H4 (cell line): ENCODE results near the gene LRRC37B. TPM values are rescaled to one million over a fixed set of nuclear protein-coding genes. Genes with fewer than 3 reads are reported as not detected.
"Not testable (repeated sequence)": the region's sequence is repeated elsewhere in the genome, so short reads cannot be mapped to it uniquely, and the experiment has no call there.

Experiments
- DNase-seq: peaks from one replicate; pipeline ENCODE4 v3.0.0-alpha.2; 2015; ENCODE audit warnings: low spot score
- total RNA-seq: library from RNA; depleted of rRNA; stranded (reverse); fragments of >200 nt; shearing (Covaris generic); gene quantifications from 2 replicates; pipeline ENCODE4 v1.2.3, GENCODE V29; 2014; rRNA removed

Gene LRRC37B
- total RNA-seq, 1 experiment from 2014 or later = 7.9 TPM

DNA sequence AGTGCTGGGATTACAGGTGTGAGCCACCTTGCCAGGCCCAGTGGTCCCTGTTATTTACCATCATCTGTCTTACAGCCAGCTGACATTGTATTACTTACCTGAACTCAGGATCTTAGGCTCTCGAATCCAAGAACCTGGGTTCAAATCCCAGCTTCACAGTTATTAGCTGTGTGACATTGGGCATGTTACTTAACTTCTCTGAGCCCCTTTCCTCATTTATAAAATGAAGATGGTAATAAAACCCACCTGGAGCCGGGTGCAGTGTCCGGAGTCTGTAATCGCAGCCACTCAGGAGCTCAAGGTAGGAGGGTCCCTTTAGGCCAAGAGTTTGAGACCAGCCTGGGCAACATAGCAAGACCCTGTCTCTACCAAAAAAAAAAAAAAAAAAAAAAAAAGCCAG lies 79.7 kb downstream of the LRRC37B start:
- not testable (repeated sequence) for DNase-seq

DNA sequence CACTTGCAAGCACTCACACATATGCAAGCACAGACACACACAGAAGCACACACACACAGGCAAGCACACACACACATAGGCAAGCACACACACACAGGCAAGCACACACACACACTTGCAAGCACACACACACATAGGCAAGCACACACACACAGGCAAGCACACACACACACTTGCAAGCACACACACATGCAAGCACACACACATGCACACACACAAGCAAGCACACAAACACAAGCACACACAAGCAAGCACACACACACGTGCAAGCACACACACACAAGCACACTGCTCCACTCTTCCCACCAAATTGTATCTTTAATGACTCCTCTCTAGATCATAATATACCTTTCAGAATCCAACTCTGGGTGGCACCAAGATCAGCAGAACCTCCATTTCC lies 84.9 kb downstream of the LRRC37B start:
- DNase-seq = not testable (repeated sequence)

DNA sequence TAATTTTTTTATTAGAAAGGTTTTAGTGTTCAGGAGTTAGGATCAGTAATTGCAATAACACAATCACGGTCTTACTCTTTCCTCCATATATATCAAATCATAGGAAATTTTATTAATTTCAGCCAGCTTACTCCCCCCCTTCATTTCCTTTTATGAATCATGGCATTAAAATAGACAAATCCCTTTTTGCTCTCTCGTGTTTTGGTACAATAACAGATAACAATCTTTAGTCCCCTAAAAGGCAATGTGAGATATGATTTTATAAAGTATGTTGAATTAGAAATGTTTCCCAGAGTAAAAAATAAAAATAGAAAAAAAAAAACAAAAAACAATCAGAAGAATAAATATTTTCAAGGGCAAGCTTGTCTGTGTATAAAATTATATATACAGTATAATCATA lies 92.5 kb downstream of the LRRC37B start:
- no peak for DNase-seq

DNA sequence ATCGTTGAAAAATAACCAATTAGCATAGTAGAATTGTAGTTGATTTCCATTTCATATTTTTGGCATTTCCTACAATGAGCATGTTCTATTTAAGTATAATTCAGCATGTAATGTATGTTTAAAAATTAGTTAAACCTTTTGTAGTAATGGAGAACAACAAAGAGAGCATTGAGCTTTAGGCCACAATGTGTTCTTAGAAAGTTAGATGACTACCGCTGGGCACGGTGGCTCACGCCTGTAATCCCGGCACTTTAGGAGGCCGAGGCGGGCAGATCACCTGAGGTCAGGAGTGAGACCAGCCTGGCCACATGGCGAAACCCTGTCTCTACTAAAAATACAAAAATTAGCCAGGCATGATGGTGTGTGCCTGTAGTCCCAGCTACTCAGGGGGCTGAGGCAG lies 93.1 kb downstream of the LRRC37B start:
- not testable (repeated sequence) for DNase-seq

DNA sequence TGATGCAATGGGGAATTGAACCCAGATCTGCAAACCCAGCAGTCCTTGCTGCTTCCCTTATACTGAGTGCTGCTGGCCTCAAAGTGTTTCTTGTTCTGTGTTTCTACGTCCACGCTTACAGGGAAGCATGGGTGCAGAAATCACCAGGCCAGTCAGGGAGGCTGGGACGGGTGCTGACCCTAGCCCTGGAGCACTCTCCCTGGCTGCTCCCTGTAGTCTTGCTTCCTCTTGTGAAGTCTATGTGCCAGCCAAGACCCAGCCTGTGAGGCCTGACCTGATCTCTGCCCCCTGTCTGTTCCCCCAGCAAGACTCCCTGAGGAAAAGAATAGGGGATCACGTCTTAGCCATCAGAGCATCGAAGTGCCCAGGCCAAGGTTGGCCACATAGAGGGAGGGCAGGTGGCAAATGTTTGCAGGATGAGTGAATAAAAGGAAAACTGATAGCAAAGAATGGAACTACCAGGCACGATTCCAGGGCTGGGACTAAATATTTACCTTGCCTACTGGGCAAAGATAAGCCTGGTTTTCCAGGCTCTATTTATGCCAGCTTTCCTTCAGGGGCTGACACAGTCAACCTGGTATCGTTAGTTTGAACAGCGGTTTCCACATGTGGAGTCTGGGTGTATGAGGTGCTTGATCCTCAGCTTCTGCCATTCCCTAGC lies 93.9 kb downstream of the LRRC37B start:
- no peak for DNase-seq

DNA sequence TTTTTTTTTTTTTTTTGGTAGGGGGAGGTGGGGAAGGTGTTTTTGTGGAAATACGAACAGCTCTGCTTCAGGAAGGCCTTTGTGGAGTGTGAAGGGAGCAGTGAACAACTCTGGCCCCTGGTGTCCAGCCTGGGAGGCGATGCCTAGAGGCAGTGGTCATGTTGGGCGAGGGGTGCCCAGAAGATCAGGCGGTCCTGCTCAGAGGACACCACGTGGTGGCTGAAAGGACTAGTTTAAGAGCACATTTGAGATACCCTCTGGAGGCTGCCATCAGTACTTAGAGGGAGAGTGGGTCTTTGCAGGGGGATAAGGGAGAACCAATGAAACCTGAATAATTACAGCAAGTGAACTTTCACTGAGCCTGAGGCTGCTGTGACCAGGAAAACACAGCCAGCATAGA lies 95.0 kb downstream of the LRRC37B start:
- DNase-seq = no peak

DNA sequence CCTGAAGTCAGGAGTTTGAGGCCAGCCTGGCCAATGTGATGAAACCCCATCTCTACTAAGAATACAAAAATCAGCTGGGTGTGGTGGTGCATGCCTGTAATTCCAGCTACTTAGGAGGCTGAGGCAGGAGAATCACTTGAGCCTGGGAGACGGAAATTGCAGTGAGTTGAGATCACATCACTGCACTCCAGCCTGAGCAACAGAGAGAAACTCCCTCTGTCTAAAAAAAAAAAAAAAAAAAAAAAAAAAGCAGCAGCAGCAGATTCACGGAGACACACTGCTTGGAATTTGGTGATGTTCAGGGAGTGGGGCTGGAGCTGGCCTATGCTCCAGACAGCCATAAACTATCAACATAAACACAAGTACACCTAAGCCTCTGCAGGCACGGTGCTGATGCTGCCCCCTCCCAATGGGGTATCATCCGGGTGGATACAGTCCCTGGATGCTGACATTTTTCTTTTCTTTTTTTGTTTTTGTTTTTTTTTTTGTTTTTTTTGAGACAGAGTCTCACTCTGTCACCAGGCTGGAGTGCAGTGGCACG lies 95.5 kb downstream of the LRRC37B start:
- no peak for DNase-seq

Other genes starting within 250 kb of the LRRC37B start
- gene COPRS, start 148.1 kb upstream of the LRRC37B start, total RNA-seq = 137 and 156 TPM in 2 replicates
- gene UTP6, start 105.7 kb upstream of the LRRC37B start, total RNA-seq = 36.5 and 48.2 TPM in 2 replicates
- 13.1 and 13.4 TPM in 2 replicates for gene SUZ12, start 70.4 kb upstream of the LRRC37B start, total RNA-seq
- gene RHOT1, start 135.1 kb downstream of the LRRC37B start, total RNA-seq = 29.9 and 36.2 TPM in 2 replicates